GM19438 (cell line): ENCODE measurements around the gene PRKAR1B.

Experiments used
- ATAC-seq: cut with Tn5 transposase; IDR thresholded peaks from one replicate; pipeline ENCODE4 v1.9.1; 2021; ENCODE audit warnings: low read depth; ENCODE audit not compliant: unreplicated experiment

The PRKAR1B gene

DNA sequence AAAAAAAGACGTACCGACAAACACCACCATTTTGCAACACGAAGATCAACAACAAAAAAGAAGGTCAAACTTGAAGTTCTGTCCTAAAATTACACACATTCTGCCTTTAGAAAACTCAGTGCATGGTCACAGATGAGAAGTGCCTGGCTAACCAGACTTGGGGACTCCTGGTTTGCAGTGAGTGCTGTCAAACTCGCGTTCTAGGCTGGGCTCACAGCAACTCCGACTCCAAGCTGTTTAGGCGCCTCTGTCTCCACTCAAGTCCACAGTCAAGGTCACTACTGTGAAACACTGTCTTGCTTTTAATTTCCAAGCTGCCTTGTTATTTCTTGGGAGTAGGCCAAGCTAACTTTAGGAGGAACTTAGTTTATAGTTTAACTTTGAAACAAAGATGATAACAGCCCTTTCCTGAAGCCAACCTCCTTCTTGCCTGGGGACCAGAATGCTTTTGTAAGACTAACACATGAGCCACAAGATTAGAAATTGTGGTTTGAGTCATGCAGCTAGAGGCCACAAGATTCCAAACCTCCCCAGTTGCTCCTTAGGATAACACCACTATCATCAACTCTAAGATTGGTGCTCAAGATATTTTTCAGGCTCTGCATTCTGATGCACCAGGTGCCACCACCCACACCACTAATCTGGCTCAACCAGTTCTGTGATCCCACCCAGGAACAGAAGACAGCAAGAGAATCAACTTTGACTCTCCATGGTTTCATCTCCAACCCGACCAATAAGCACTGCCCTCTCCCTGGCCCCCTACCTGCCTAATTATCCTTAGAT, 1.7 kb downstream of the PRKAR1B start:
- ATAC-seq: no peak

DNA sequence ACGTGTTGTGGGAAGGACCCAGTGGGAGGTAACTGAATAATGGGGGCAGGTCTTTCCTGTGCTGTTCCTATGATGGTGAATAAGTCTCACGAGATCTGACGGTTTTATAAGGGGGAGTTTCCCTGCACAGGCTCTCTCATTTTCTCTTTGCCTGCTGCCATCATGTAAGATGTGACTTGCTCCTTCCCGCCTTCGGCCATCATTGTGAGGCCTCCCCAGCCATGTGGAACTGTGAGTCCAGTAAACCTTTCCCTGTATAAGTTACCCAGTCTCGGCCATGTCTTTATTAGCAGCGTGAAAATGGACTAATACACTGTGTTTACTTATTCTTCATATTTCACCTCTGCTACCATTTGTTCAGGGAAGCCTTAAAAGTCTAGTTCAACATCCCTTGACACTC, 2.8 kb downstream of the PRKAR1B start:
- ATAC-seq: no peak

DNA sequence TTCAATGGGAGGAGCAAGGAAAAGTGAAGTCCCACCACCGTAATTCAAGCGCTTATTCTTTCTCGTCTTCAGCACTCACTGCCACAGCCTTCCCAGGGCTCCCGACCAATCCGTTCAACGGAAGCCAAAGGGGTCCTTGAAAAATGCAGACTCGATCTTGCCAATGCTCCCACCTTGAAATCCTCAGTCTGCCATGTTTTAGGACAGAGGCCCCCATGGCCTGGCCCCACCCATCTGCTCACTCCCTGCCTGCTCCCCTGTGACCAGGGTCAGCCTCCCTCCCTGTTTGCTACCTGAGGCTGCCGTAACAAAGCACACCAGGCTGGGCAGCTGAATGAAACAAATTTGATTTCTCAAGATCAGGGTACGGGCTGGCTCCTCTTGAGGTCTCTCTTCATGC, 3.5 kb downstream of the PRKAR1B start:
- no peak for ATAC-seq

DNA sequence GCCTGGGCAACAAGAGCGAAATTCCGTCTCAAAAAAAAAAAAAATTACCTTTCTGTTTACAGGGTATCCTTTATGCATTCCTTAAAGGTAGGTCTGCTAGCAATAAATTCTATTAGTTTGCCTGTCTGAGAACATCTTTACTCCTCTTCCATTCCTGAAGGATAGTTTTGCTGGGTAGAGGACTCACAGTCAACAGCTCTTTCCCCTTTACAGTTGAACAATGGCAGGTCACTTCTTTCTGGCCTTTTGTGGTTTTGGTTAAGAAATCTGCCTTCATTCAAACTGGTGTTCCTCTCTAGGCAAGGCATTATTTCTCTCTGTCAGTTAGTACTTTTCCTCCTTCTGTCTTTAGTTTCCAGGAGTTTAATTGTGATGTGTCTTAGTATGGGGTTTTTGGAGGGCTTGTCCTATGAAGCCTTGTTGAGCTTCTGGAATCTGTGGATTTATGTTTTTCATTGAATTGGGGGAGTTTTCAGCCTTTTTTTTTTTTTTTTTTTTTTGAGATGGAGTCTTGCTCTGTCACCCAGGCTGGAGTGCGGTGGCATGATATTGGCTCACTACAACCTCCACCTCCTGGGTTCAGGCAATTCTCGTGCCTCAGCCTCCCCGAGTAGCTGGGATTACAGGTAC, 5.3 kb downstream of the PRKAR1B start:
- no peak for ATAC-seq

DNA sequence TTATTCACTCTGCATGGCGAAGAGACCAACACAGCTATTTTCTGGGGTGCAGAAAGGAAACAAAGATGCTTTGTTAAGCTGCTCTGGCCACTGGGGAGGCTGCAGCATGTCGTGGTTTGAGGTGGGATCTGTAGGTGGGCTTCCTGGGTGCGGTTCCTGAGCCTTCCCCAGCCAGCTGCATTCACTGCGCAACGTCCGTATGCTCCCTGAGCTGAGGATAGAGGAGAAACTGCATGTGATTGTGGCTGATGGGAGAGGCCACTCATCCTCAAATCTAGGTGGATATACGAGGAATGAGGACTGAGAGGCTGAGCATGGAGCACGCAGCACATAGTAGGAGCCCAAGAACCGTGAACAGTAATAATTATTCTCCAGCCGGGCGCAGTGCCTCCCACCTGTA, 10.4 kb downstream of the PRKAR1B start:
- ATAC-seq: no peak

DNA sequence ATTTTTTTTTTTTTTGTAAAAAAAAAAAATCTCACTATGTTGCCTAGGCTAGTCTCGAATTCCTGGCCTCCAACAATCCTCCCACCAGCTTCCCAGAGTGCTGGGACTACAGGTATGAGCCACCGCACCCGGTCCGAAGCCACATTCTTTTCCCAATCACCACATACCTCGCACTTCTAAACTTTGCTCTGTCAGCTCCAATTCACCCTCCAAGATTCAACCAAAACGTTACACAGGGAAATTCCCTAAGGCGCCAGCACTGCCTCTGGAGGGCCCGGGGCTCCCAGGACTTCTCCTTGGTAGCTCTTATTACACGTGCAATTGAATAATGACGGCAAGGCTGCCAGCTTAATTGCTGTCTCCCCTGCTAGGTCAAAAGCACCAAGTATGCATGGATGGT, 10.9 kb downstream of the PRKAR1B start:
- no peak for ATAC-seq

DNA sequence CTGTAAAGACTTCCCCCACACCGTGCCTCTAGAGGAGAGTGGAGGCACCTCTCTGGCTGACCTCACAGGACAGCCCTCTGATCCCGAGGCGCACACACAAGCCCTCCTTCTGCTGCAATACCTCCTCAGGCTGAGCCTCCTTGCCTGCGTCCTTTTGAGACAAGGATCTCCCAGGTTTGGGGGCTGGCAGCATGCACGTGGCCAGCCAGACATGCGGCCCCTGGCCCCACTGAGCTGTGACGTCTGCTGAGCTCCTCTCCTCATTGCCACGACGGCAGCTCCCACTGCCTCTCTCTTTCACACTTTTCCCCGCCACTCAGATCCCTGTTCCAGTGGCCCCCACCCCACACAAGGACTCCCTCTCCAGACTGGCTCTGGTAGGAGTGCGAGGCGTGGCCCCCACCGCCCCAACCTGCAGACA, 12.8 kb downstream of the PRKAR1B start:
- no peak for ATAC-seq

DNA sequence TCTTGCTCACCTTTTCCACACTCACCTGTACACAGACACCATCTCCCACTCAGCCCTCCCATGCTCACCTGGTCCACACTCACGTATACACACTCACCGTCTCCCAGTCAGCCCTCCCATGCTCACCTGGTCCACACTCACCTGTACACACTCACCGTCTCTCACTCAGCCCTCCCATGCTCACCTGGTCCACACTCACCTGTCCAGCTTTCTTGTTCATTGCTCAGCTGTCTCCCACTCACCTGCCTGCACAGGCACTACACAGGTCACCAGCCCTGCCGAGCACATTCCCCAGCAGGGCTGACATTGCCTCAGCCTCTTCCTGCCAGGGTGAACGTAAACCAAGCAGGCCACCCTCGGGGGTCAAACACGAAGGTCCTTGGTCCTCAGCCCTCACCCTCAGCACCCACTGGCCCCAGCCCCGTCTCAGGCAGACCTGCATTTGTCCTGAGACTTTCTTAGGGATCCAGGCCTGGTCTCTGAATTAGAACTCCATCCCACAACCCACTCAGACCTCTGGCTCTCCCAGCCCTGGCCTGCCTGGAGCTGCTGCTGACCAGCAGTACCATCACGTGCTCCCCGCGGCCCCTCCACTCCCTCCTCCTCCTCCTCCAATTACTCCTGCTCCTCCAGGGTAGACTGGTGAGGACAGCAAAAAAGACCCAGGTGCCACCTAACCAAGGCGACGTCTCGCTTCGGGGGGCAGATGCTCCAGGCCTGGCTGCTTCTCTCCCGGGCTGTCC, 13.4 kb downstream of the PRKAR1B start:
- ATAC-seq: no peak

DNA sequence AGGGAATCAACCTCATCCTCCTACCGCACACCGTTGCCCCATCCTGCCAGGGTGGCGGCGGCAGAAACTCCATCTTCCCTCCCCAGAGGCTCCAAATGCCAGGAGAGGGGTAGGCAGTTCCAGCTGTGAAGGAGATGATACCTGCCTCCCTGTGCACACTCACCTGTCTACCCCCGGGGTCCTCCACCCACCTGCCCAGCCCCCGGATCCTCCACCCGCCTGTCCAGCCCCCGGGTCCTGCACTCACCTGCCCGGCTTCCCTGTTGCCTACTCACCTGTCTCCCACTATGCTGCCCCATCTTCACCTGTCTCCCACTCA, 14.0 kb downstream of the PRKAR1B start:
- ATAC-seq: no peak

DNA sequence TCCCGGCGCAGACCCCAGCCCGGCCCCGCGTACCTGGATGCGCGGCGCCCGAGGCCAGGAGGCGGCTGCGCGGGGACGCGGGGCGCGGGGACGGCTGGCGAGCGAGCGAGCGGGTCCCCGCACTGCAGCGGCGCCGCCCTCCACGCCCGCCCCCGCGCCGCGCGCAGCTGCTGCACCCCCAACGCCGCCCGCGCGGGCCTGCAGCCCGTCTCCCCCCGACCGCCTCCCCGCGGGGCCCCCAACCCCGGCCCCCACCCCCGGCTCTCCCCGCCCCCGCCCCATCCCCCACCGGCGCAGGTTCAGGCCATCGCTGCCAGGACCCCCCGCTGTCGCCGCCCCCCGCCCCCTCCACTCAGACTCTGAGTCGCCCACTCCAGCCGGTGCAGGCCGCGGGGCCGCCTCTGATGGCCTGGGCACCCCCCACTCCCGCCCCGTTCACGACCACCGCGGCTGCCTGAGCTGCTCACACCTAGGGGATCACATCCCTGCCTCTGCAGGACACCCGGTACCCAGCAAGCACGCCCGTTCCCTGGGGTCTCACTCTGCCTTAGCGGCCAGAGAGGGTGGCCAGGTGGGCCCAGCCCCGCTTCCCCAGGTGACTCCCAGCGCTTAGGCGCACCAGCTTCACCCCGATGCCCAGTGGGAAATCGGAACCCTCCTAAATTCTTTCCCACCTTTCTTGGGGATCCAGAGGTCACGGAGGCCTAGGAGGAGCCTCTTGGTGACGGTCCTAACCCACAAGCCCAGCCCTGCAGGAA, 14.5 kb downstream of the PRKAR1B start:
- no peak for ATAC-seq

DNA sequence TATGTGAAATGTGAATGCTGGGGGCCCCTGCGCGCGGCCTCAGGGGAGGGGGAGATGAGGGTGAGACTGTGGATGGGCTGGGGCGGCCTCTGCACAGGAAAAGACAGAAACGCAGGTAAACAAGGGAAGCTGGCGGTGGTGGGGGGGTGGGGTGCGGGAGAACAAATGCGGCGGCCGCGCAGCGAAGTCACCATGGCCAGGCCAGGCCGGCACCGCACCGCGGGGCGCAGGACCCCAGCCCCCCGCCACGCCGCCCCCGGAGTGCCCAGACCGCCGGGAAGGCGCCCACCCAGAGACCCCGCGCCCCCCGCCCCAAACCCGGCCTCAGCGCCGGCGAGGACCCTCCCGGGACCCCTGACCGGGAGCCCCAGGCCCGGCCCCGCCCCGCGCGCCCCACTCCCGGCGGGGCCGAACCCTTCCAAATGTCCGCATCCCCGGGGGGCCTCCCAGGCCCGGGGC, 15.1 kb downstream of the PRKAR1B start:
- ATAC-seq: no peak

DNA sequence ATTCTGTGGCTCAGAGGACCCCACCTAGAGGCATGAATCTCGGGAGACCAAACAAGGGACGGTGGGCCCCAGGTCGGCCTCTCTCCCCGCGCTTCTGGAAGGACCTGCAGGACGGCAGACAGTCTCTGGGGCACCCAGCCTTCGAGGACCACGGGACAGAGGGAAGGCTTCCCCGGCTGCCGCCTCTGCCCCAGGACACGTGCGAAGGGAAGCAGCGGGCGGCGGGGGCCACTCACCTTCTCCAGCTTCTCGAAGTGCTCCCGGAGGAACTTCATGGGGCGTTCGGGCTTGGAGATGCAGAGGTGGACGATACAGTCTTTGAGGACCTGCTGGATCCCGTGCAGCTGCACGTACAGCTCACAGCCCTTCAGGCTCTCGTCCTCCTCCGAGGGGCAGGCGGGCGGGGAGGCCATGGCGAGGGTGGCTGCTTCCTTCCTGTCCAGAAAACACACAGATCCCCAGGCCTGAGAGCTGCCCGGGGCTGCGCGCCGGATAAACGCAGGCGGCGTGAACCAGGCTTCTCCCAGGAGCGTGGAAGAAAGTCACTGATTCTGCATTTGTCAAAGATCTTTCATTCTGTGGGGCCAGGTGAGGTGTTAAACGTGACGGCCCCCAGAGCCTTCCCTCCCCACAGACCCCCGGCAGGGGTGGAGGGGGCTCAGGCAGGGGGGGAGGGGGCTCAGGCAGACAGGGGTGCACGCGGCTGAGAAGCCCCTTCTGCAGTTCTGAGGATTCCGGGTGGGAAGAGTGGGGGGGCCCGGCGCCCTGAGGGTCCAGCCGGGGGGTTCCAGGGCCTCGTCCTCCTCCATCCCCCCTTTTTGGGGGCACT, 15.8 kb downstream of the PRKAR1B start:
- no peak for ATAC-seq

DNA sequence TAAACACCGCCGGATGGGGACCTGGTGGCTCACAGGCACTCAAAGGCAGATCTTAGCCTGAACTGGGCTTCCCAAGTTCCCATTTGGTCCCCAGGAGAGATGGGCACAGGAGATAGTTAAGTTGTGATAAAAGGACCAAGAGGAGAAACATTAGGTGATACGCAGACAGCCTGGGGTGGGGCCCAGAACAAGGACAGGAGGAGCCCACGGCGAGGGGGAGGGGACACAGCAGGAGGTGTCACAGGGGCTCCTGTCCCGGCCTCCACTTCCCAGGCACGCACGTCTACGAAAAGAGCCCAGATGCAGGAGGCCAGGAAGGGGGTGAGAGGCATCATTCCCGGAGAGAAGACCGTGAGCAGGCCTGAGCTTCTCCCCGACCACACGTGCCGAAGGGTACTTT, 16.9 kb downstream of the PRKAR1B start:
- no peak for ATAC-seq

DNA sequence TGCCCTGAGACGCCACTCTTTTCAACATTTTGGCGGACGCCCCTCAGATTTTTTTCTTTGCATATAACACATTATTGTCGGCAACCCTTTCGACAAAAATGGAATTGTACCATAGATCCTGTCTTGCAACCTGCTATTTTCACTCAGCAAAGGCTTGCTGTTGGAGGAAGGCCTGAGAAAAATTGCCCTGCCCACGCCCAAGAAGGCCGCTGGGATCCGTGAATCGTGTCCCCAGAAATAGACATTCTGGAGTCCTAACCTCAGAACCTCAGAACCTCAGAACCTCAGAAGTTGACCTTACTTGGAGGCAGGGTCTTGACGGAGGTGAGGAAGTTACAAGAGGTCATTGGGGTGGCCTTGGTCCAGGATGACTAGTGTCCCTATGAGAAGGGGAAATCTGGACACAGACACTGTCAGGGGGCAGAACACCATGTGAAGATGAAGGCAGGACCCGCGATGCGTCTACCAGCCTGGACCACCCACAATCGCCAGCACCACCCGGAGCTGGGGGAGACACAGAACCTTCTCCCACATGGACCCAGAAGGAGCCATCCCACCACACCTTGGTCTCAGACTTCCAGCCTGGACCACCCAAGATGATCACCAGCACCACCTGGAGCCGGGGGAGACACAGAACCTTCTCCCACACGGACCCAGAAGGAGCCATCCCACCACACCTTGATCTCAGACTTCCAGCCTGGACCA, 19.6 kb downstream of the PRKAR1B start:
- no peak for ATAC-seq

DNA sequence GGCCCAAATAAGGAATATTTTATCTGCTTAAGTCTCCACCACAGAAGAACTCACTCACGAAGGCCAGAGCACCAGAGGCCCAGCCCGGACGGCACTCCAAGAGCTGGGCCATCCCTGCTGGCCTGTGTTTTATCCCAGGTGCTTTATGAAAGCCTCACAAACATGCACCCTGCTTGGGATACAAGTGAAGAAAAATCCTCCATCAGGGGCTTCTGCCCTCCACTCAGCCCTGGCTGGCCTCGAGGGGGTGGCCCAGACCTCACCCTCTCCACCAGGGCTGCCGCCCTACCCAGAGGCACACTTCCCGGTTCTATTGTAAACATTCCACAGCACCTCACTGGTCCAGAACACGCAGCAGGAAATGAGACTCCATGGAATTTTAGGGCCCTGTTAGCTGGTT, 20.4 kb downstream of the PRKAR1B start:
- ATAC-seq: no peak

DNA sequence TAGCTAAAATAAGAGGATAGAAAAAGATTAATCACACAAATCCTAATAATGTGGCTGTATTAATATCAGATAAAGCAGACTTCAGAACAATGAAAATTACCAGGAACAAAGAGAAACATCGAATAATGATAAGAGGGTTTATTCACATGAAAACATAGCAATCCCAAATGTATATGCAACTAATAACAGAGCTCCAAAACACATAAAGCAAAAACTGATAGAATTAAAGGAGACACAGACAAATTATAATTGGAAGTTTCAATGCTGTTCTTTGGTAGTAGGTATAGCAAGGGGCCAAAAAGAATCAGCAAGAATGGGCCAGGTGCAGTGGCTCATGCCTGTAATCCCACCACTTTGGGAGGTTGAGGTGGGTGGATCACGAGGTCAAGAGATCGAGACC, 24.0 kb downstream of the PRKAR1B start:
- ATAC-seq: no peak

DNA sequence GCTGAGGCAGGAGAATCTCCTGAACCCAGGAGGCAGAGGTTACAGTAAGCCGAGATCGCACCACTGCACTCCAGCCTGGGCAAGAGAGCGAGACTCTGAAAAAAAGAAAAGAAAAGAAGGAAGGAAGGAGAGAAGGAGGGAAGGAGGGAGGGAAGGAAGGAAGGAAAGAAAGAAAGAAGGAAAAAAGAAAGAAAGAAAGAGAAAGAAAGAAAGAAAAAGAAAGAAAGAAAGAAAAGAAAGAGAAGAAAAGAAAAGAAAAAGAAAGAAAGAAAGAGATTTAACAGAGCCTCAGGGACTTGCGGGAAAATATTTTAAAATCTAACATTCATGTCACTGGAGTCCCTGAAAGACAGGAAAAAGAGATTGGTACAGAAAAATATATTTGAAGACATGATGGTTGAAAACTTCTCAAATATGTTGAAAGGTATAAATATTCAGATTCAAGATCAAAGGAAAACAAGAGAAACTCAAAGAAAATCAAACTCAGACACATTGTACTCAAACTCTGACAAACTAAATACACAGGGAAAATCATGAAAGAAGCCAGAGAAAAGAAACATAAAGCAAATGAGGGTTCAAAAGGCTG, 25.9 kb downstream of the PRKAR1B start:
- ATAC-seq: no peak

DNA sequence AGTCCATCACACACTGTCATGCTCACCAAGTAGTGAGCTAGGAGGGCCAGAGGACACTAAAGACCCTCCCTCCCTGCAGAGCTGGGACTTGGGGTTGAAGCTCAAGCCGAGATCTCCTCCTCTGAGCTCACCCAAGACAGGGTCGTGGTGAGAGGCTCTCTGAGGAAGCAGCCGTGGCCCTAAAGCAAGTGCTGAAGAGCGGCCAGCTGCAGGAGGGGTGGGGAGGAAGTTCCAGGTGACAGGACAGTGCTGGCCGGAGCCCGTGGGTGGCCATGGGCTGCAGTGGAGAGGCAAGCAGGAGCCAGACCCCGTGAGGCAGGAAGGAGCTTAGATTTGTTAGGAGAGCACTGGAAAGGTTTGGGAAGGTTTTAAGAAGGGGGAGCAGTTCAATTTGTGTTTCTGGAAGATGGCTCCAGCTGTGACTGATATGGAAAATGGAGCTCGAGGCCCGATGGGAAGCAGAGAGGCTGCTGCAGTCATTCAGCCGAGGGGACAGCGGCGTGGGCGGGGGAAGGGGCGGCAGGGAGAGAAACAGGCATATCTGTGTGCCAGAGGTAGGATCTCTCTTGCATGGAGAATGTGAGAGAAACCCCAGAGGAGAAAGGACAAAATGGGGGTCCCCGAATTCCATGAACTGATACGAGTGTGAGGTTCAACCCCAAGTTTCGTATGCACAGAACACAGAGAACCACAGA, 27.5 kb downstream of the PRKAR1B start:
- ATAC-seq: no peak
